ENCODE results near the gene PLCXD3.

PLCXD3 gene

DNA sequence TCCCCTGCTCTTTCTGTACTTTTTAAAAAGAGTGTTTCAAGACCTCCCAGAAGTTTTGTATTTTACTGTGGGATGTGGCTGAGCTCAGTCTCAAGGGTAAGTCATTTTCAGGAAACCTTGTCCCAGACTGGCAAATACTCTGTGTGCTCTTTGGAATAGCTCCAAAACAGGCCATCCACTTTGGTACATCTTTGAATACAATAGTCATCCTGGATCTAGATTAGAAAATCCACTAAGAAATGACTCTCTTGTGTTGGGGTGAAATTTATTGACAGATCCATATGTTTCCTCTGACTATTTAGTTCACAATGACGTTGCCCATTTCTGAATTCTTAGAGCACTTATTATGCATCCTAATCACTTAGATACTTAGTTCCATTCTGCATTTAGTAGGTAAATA, 95.2 kb downstream of the PLCXD3 start:
- DNase-seq (ENCODE audit: low read depth) = no peak

DNA sequence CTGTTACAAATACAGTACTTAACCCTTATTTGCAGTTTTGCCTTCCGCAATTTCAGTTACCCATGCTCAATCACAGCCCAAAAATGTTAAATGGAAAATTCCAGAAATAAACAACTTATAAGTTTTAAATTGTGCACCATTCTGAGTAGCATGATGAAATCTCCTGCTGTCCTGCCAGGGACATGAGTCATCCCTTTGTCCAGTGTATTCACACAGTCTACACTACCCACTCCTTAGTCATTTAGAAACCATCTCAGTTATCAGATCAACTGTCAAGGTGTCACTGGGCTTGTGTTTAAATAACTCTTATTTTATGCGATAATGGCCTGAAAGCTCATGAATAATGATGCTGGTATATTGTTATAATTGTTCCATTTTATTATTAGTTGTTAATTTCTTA, 95.8 kb downstream of the PLCXD3 start:
- peak; percentile 58 for DNase-seq (ENCODE audit: low read depth)

DNA sequence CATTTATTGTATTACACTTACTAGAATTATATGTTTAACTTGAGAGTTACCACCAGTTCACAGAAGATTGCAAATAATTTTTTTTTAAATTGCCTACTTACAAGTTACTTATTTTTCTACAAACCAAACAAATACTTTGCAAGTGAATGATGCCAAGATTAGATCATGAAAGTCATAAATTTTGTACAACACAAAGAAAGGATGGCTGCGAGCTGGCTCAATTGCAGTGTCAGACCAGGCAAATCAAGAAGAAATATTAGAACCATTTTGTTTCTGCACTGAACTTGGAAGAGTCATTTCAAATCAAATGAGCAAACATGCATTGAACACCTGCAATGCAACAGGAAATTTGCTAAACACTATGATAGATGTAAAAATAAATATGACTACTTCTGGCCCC, 97.3 kb downstream of the PLCXD3 start:
- no peak for DNase-seq (ENCODE audit: low read depth)

DNA sequence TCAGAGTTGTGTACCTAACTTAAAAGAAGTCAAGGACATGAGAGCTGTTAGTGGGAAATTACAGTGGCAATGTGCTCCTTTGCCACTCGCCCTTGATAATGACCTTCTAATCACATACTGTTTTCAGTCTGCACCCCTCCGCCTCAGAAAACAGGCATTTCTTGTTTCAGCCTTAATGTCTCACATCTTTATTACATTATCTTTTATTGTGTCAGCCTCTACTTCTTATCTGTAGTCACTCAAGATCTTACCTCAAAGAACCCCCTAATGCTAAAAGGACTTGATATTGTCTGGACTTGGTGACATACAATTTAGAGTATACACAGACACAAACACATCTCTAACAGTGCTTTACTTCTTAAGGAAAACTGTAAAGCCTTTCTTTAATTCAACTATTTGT, 97.9 kb downstream of the PLCXD3 start:
- no peak for DNase-seq (ENCODE audit: low read depth)

DNA sequence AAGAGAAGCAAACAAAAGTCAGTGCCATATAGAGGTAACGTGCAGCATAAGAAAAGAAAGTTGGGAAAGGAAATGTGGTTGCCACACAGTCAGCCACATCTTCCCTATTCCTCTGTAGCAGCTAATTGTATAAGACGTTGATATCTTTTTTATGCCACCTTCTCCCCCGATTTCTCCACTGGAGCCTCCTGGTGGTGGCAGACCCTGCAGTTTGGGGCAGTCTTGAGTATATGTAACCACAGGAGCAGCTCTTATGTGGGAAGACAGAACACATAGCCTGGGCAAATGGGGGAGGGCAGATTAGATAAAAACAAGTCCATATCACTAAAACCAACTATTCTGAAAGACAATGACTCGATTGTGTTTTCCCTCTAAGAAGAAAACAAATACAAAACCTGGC, 99.7 kb downstream of the PLCXD3 start:
- no peak for DNase-seq (ENCODE audit: low read depth)

DNA sequence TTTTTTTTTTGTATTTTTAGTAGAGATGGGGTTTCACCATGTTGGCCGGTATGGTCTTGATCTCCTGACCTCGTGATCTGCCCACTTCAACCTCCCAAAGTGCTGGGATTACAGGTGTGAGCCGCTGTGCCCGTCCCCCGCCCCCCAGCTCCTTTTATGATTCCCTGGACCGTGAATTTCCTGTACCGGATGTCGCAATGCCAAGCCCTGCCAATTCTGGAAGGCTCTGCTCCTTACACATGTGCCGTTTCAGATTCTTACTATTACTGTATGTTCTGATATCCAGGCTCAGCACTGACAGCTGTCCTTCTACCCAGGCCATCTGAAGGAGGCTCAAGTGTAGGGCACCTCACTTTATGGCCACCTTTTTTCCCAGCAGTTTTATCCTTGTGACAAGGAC, 100.1 kb downstream of the PLCXD3 start:
- no peak for DNase-seq (ENCODE audit: low read depth)

DNA sequence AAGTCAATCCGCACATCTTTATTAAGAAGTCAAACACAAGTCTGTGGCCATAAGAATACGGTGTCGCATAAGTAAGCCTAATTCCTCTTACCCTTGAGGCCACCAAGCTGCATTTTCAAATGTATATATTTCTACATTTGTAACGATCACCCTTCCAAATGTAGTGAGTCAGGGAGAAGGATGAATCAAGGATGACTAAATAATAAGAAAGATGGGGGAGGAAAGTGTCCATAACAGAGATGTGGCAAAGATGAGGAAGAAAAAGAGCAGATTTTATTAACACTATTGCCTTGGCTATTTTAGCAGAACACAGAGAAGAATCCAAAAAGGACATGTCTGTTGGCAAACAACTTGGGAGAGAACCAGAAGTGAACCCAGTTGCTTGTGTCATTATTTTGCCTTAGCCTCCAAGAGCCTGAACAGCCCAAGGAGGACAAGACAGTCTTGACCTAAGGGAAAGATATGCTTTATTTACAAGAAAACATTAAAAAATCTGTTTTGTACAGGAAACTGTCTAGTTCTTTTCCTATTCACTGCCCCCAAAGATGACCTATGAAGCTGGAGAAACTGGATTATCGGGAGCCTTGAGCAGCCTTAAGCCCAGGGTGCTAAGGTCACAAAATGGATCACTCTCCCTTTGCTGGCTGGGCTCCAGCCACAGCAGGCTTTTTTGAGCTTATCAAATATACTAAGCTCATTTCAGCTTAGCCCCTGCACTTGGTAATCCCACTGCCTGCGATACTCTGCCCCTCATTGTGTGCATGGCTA, 101.5 kb downstream of the PLCXD3 start:
- DNase-seq (ENCODE audit: low read depth) = no peak

DNA sequence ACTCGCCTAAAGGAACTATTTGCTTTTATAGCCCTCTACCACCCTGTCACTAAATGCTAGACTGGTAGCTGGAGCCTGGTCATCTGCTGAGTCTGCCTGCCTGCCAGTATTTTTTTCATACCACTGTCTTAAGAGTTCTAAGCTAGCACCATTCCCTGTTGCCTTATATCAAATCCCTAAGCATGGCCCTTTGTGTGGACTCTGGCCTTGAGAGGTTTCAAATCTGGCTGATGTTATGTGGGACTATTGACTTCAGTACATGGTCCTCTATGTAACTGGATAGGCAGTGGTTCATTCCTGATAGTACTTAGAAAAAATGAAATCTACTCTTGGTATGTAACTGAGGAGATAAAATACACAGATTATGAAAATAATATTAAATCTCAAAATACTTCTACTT, 103.5 kb downstream of the PLCXD3 start:
- DNase-seq (ENCODE audit: low read depth) = no peak

DNA sequence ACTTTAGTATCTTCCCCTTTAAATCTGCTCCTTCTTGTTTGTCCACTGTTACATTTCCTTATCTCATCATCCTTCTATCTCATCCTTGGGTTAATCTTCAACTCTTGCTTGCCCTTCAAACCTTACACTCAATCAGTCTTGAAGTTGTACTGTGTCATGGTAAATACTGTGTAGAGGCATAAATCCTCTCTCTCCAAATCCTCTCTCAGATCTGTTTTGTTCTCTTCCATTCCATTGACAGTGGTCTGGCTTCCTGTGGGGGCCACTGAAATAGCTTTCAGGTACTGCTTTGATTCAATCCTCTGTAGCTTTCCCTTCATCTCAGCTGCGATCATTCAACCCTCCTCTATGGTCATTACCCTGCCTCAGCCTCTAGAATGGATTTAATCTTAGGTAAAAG, 104.0 kb downstream of the PLCXD3 start:
- no peak for DNase-seq (ENCODE audit: low read depth)

DNA sequence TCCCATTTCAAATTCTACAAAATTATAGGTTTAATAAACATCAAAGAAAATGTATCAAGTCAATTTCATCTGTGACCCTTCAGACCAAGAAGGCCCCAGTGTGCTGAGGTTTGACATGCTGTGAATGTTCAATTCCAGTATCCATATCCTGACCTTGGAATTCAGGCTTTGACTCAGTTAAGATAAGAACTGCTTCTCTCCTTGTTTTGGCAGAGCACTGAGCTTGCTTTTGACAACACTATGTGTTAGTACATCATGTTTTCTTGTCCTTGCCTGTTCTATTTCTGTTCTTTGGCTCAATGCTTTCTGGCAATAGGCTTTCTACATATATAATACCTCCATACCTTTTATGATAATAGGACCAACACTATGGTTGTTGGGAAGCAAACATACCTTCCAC, 105.6 kb downstream of the PLCXD3 start:
- no peak for DNase-seq (ENCODE audit: low read depth)

DNA sequence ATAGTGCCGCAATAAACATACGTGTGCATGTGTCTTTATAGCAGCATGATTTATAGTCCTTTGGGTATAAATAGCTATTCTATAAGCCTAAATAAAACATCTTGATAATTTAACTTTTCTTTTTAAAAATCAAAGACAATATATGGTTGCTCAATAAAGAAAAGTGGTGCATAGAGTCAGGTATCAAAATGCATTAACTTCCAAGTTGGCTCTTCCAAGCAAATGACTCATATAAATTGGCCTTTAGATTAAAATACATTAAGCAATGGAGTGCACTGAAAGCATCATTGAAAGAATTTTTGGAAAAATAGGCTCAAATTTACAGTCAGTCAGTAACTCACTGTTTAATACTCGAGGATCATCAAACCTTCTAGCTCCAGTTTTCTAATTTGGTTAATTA, 106.6 kb downstream of the PLCXD3 start:
- DNase-seq (ENCODE audit: low read depth) = no peak

DNA sequence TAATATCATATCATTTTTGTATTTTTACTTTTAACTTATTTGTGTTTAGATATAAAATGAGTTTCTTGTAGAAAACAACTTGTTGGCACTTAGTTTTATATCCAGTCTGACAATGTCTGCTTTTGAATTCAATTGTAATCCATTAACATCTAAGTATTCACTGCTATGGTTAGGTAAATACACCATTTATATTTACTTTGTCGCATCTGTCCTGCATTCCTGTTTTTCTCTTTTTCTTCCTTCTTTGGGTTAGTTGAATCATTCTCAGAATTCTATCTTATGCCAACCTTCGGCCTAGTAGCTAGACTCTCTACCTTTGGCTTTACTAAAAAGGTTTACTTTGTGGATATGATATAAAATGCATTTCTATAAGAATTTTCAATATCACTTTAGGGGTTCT, 107.6 kb downstream of the PLCXD3 start:
- no peak for DNase-seq (ENCODE audit: low read depth)

DNA sequence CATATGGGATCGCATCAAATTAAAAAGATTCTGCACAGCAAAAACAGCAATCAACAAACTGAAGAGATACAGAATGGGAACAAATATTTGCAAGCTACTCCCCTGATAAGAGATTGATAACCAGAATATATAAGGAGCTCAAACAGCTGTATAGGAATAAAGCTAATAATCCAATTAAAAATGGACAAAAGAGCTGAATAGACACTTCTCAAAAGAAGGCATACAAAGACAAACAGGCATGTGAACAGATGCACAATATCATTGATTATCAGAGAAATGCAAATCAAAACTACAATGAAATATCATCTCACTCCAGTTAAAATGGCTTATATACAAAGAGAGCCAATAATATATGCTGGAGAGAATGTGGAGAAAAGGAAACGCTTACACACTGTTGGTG, 110.6 kb downstream of the PLCXD3 start:
- DNase-seq (ENCODE audit: low read depth) = no peak

DNA sequence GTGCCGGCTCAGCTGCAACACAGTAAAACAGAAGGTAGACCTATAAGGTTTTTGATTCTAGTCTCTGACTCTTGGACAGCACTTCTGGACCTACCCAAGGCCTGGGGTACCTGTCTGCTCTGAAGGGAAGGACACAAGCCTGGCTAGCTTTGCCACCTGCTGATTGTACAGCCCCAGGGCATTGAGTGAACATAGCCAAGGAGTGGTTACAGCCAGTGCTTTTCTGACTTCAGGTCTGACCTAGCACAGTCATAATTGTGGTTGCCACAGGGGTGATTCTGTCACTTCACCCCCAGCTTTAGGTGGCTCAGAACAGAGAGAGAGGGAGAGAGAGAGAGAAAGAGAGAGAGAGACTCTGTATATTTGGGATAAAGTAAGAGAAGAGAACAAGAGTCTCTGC, 118.4 kb downstream of the PLCXD3 start:
- DNase-seq (ENCODE audit: low read depth) = no peak

DNA sequence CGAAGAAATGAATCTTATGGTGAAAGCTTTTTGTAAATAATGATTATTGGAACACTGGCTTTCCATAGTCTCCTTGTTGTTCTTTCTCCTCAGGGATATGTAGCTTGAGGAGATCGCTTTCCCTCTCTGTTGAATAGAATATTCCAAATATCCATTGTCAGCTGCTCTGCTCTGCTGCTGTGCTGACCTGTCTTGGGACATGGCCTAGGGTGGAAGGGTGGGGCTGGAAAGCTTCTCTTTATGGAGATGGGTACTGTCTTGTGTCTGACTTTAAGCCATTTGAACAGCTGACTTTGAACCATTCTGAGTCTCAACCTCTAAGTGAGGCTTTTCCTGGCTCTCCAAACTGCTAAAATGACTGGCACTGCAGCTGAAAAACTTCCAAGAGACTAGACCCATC, 135.8 kb downstream of the PLCXD3 start:
- no peak for DNase-seq (ENCODE audit: low read depth)

DNA sequence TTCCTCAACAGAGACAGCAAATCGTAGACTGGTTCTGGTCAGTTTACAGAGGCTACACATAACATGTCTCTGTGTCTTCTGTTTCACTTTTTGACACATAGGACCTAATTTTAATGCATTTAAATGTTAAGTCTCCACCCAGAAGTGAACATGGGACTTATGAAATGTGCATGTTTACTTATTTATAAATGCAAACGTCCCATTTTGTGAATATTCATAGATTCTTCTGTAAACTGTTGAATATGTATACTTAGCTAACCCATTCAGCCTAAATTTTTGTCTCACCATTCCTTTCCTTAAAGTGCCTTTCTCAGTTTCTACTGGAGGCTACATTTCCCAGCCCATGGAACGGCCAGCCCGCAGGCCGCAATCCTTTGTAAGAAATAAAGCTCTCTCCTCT, 137.2 kb downstream of the PLCXD3 start:
- no peak for DNase-seq (ENCODE audit: low read depth)

DNA sequence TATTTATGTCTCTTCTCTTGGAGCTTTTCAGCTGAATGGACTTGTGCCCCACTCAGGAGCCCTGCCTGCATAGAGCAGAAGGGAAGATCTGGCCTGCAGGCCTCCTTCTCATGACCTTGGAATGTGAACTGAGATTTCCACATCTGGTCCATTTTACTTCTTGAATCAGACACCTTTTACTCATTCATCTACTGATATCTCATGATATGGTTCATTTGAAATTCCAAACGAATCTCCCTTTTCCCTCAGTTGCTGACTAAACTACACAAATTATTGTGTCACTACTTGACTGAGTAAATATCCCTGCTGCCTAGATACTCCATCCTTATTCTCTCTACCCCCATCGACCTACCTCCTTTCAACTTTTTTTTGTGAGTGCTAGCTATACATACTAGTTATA, 138.7 kb downstream of the PLCXD3 start:
- DNase-seq (ENCODE audit: low read depth) = peak; percentile 39

DNA sequence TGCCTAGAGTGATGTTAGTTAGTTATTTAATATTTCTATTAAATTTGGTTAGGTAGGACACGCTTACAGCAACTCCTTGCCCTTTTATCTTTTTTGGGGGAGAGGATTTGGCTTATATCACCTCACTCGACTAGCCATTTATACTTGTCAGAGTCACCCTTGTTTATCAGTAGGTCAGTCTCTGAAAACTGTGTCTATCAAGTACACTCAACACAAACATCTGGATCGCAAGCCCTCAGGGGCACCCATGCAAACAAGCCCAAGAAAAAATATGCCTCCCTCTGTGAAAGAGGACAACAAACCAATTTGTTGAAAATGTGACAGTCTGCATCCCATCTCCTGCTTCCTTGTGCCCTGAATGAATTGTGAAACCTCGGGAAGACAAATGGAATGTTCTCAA, 139.9 kb downstream of the PLCXD3 start:
- DNase-seq (ENCODE audit: low read depth) = no peak

DNA sequence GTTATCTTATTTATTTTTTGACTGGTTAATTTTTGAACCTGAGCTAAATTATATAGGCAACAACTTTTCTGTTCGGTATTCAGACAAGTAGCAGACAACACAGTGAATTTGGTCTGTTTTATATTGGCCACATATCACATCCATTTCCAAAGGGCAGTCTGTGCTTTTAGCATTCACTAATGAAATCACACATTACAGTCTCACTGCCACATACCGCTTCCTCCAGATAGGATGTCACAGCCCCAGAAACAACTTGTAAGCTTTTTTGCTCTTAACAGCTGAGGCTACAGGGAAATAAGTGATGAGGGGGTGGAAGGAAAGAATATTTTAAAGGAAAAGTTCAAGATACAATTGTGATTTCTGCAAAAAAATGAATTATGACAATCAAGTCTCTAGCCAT, 140.6 kb downstream of the PLCXD3 start:
- DNase-seq (ENCODE audit: low read depth) = no peak

DNA sequence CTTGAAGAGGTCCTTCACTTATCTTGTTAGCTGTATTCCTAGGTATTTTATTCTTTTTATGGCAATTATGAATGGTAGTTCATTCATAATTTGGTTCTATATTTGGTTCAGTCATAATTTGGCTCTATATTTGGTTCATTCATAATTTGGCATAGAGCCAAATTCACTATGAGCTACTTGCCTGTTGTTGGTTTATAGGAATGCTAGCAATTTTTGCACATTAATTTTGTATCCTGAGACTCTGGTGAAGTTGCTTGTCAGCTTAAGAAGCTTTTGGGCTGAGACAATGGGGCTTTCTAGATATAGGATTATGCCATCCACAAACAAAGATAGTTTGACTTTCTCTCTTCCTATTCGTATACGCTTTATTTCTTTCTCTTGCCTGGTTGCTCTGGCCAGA, 142.2 kb downstream of the PLCXD3 start:
- DNase-seq (ENCODE audit: low read depth) = no peak

DNA sequence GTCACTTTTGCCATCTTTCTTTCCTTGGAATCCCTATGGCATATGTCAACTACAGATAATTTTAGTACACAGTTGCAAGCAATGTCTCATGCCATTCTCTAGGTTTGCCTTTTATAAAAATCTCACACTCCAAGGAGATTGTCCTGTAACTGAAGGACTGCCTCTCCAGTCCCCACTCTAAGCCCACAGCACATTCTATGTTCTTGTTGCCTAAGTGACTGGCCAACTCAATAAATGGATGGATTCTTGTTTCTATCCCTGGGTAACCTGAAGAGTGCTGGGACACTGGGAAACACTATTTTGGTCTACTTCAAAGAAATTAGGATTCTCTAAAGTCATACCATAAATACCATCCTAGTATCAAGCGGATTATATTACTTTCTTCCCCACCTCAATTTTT, 145.0 kb downstream of the PLCXD3 start:
- no peak for DNase-seq (ENCODE audit: low read depth)

DNA sequence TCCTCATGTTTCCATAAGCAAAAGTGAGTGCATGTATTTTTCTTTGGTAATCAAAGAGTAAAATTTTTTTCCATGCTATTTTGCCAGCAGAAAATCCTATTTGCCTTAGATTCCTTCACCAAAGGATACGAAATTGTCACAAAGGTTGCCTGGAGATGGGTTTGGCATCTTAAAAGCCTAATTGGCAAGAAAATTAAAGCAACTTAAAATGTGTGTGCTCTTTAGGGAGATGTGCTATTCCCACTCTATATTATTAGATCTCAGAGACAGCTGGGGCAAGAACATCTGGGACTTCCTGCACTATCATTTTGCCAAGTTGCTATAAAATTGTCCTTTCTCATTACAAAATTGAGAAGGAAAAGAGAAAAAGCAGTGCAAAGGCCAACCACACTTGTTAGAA, 146.1 kb downstream of the PLCXD3 start:
- no peak for DNase-seq (ENCODE audit: low read depth)

DNA sequence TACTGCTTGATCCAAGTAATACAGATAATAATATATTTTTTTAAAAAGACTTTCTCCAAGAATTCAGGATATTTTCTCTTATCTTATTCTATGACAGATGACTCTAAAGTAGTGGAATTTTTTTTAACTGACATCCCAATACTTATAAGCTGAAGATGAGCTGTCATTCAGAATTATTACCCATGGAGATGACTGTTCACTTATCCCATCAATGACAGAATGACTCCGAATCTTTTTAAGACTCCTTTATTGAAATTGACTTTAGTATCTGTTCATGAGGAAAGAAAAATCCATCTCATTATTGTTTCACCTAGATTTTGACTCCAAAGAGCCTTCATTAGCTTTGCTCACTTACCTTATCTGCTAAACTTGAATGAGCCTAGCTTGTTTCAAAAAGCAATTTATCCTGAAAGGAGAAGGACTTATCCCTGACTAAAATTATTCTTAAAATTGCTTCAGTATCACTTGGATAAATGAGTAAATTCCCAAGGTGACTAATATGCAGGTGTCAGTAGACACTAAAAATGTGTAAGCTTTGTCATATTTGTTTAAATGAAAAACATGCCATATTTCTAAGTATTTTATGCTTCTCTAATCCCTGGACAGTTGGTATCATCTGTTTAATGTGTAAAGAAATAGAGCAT, 146.9 kb downstream of the PLCXD3 start:
- no peak for DNase-seq (ENCODE audit: low read depth)

DNA sequence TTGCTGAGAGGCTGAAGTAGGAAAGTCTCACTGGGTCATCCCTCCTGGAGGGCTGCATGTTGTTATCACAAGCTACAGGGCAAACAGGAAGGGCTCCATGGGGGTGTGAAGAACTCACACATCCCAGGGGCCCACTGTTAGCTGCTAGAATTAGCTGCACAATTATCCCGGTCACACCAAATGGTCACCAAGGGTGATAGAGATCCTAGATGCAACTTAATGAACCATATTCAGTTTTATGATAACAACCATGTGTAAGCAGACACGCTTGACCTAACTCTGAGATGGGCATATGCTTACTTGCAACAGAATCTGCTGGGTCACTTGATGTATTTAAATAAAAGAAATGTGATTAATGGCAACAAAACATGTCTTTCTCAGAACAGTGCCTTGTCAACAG, 153.6 kb downstream of the PLCXD3 start:
- no peak for DNase-seq (ENCODE audit: low read depth)
